C1 segment of cervical spinal cord (tissue), 14 donors: Measurements from ENCODE around the gene WWOX.

Source experiments
- DNase-seq, 14 donors: peaks; one replicate each; lab custom pipeline; 2025; lab: John Stamatoyannopoulos, UW

The WWOX gene

DNA sequence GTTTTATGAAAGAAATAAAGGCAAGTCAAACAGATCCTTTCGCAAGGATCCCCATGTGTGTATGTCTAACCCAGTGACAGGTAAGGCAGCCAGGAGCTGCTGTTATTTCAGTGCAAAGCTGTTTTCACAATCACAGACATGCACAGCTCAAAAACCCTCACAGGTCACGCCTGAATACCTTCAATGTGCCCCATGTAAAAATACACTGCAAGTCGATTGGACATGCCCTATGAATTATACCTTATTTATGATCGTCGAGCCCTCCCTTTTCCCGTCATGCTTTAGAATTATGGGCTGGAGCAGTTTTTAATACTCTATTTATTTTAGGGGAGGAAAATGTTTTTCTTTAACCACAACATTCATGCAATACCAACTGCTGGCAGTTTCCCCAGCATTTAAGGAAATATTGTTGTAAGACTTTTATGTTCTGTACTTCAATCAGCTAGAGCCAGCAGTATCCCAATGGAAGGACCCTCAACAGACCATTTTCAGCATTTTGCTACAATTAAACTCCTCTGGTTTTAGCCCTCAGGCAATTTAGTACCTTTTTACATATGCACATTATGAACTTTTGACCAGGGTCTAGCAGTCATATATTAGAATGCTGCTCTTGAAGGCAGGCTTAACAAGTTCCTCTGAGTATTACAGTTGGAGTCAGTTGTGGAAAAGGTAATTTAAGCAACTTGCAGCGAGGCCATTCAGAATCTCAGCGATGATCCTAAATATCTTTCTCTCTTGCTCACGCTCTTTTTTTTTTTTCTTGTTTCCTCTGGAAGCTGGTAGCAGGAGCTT, 362.2 kb downstream of the WWOX start:
- no peak for DNase-seq

DNA sequence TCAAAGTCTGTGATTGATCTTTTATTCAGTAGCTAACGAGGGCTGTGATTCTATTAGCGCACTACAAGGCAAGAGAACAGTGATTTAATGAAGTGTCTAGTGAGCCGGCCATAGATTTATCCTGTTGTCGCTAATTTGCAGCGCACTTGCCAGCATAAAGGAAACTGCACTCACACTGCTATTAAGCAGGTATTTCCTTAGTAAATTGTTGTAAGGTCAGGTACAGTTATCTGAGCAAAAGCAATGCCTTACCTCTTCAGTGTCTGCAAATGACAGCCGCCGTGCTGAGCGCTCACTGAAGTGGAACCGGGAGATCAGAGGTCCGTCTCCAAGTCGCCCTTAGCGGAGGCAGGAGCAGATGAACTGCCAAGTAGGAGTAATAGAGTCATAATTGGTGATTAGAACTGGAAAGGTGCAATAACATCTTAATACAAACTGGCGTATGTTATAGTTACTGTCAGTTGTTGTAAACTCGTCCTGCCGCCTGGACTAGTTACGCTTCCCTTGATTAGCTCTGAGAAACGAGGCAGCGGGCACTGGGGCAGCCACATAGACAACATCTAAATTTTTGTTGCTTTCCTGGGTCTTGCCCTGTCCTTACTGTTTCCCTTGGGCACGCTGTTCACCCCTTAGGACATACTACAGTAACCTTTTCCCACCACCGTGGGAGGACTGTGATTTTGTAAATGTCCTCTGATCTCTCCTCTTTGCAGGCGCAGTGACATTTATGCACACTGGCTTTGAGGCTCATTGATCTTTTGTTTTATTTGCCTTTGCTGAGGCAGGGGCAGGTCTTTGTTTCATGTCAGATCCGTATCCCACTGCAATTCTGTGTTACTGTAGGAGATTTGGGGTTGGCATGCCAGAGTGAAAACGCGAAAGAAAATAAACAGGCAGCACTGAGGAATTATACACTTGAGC, 363.1 kb downstream of the WWOX start:
- DNase-seq: no peak

DNA sequence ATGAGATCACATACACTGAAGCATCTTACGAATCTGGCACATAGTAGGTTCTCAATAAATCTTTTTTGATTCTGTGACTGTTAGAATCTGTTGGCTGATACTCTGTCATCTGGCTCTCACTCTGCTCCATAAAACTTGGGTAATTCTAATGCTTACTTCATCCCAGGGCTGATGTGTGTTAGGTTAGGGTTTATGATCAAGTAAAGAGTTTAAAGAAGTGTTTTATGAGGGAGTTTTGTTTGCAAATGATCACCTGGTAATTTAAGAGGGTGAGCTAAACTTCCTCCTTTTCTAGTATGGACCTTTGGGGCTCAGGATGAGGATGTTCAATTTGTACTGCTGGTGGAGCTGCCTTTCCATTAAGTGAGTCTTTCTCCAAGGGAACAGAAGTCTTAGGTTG, 364.1 kb downstream of the WWOX start:
- no peak for DNase-seq

DNA sequence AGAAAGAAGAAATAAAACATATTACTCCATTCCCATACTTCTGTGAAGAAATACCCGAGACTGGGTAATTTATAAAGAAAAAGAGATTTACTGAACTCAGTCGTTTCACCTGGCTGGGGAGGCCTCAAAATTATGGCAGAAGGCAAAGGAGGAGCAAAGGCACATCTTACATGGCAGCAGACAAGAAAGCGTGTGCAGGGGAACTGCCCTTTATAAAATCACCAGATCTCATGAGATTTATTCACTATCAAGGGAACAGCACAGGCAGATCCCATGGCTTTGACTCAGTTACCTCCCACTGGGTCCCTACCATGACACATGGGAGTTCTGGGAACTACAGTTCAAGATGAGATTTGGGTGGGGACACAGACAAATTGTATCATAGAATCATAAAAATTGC, 365.4 kb downstream of the WWOX start:
- DNase-seq: no peak

DNA sequence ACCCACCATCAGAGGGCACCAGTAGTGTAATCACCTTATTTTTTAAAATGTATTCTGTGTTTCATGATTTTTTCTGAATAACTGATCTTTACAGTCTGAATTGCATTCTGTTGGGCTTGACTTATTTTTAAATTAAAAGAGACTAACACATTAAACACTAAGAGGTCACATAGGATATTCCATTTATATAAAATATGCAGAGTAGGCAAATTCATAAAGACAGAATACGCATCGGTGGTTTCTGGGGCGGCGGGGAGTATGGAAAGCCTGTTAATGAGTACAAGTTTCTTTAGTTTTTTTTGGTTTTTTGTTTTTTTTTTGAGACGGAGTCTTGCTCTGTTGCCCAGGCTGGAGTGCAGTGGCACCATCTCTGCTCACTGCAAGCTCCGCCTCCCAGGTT, 366.3 kb downstream of the WWOX start:
- DNase-seq: no peak

DNA sequence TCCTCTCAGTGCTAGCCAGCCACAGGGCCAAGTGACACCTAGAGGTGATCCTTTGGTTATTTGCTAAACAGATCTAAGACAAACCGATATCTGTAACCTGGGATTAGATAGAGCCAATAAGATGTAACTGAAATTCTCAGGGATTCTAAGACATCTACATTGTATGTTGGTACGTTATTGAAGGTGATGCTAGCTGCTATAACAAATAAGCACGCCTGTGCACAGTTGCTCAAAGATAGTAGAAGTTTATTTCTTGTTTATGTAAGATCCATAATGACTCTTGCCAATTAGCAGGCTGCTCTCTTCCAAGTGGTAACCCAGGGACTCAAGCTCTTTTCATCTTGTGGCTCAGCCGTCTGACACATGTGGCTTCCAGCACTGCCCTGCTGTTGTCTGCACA, 370.3 kb downstream of the WWOX start:
- no peak for DNase-seq

DNA sequence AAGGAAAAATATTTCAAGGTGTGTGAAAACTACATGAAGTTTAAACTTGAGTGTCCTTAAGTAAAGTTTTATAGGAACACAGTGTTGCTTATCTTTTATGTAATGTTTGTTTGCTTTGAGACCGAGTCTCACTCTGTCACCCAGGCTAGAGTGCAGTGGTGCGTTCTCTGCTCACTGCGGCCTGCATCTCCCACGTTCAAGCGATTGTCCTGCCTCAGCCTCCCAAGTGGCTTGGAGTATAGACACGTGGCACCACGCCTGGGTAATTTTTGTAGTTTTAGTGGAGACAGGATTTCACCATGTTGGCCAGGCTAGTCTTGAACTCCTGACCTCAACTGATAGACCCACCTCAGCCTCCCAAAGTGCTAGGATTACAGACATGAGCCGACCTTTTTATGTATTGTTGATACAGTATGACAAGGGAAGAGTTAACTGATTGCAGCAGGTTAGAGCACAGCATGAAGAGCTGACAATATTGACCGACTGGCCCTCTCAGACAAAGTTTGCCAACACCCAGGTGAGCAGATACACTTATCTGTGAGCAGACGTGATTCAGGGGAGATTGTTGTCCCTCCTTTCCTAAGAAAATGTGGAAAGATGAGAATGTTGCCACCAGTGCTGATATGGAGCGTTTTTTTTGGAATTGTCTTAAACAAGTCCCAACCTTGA, 373.7 kb downstream of the WWOX start:
- DNase-seq: no peak

DNA sequence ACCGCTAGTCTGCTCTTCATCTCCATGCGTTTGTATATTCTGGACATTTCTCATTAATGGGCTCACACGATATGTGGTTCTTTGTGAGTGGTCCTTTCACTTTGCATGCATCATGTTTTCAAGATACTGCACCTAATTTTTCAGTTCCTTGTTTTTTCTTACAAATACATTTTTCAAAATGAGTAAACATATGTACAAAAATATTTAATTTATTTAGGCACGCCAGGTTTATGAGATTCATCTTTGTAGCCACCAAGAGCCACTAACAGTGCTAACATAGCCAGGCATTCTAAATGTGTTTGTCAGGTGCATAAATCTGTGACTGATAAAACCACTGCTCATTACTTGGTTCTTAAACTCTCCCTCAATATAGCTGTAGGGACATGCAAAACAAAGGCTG, 375.3 kb downstream of the WWOX start:
- DNase-seq: no peak

DNA sequence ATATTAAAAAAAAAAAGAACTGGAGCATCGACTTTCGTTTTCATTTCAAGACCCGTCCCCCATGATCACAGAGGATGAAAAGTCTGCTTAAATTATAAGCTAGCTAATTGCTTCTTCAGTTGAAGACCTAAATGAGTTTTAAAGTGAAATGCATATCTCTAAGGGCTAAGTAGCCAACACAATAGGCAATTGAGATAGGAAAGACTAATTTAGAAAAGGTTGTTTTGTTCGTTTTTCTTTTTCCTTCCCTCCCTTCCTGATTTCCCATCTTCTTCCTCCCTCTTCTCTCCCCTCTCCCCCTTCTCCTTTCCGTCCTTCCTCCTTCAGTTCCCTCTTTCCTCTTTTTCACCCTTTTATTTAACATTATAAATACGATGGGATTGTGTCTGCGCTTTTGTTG, 377.2 kb downstream of the WWOX start:
- DNase-seq: no peak

DNA sequence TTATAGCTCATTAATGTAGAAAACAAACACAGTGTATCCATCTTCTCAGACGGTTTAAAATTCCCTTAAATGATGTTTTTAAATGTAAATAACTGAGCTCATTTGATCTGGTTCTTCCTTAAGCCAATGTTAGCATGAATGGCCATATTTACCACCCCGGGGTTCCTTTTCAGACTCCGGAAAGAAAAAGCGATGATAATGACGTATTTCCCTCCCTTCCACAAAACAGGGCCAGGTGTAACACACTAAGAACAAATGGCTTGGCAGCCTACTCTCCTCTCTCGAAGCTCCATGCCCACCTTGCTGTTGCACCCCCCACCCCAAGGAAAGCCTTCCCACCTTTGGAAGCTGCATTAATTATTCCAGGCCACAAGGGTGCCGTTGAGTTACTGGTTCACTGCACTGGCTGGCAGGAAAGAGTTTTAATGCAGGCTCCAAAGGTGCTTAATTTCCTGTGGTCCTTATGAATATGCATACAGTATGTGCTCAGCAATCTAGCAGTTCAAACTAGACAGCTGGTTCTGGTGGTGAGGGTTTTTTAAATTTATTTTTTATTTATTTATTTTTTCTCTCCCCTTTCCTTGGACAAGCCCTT, 378.9 kb downstream of the WWOX start:
- DNase-seq: no peak

DNA sequence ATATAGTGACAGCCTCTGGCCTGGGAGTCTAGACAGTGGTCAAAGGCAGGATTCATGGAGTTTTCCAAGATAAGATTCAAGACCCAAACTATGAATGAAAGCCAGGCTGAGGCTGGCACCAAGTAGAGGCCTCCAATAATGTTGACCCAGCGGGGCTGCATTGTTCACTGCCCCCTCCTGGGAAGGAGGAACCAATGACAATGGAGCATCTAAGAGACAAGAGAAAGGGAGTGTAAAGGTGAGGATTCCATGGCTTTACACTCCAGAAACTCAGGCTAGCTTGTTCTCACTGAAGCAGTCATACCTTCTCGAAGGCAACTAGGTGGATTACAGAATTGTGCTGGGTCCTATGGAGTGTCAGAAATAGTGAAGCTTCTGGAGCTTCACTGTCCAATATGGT, 380.3 kb downstream of the WWOX start:
- DNase-seq: no peak

DNA sequence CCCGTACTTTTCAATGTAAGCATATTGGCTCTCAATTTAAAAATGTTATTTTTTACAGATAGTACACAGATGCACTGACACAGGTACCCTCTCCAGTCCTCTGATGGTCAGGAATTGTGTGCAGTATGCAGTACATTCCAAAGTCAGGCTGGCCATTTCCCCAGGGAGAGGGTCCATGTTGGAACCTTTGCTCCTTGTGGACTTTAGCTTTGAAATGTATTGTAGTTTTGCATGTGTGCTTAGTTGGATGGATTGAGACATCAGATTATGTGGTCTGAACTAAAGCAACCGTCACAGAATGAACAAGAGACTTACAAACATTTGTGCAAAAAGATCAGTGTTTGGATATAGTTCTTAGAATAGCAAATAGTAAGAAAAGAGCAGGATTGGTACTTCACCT, 381.1 kb downstream of the WWOX start:
- DNase-seq: no peak

DNA sequence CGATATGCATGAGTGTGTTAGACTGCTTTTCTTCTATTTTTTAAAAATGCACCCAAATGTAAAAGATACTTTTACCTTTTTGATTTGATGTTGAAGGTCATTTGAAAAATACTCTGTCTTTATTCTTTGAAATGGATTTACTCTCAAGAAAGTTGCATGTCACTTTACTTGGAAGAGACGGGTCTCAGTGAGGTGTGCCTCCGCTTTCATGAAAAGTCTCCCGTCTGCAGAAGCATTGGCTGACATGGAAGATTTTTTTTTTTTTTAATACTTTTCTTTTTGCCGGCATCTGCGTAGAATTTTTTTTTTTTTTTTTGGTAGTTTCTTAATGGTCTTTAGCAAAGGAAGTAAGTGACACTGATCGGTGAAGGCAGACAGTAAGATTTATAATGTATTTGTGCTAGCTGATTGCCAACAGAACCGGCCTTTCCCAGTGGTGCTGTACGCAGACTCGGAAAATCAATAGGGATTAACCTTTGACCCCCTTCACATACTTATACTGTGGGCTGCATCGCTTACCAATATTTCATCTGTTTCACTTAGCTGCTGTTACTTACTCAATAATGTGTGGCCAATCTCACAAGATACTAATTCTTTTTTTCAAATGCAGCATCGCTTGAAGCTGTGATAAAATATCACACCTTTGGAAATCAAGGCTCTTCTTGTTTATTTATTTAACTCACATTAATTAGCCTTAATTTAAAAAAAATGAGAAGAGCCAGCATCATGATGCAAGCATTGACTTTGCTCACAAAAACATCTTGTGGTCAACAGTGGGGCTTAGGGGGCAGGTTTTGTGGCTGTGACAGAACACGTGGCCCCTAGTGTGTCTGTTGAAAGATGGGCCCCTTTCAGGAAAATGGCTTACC, 383.9 kb downstream of the WWOX start:
- DNase-seq: no peak

DNA sequence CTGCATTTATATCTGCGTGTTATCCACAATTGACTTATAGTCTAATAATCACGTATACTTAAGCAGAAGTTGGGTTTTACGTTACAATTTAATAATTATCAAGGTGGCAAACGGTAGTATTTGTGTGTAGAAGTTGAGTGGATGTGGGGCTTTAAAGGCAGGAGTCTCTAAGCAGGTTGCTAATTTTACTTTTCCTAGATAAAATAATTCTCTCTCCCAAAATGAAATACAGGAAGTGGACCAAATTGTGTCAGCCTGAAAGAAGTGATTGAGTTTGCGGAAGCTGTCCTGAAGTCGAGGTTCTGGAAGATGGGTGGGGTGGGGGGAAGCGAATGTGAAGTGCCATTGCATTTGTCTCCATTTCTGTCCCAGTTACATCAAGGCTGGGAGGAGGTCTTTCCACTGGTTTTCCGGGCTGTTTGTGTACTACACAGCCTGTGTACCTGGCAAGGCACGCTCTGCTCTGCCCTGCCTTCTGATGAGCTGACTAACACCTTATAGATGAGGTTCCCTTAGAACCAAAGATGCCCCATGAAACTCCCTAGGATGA, 385.1 kb downstream of the WWOX start:
- no peak for DNase-seq

DNA sequence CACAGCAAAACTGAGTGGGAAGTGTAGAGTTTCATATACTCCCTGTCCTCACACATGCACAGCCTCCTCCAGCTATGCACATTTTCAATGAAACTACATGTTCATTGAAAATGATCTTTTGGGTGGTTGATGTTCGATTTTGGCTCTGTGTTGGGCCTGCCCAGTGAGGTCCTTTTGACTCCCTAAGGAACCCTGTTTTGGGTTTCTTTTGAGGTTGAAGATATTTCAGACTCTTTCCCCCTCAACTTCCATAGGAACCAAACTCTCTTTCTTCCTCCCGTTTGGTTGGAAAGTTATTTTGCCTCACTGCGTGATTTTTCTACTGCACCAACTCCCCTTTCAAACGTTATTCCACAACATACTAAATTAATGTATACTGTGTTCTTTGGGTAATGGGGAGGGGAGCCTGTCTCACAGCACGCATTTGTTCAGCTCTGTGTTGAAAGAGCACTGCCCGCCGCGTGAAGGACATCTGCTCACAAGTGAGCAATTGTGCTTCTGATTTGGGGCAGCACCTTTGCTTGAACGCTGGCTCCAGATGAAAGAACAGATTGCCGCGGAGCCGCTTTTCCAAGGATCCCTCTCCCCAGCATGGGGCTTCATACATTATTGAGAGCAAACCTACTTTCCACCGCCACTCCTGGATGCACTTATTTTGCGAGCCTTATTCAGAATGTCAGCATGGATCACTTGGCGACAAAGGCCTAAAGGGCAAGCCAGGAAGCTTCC, 385.9 kb downstream of the WWOX start:
- peak in 1 of 14 donors; percentile 12 for DNase-seq

DNA sequence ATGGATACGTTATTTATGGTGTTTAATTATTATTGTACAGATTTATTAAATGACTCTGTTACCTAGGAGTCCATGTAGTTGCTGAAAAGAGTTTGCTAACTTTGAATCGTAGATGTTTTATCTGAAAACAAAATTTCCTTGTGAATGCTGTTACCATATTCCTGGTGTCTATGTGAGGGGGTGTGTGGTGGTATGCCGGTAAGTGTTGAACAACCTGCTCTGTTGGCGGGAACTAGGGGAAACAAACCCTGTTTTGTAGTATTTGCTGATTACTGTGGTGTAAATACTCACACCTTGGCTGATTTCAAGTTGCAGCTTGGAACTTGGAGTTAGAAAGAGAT, 386.4 kb downstream of the WWOX start:
- no peak for DNase-seq

DNA sequence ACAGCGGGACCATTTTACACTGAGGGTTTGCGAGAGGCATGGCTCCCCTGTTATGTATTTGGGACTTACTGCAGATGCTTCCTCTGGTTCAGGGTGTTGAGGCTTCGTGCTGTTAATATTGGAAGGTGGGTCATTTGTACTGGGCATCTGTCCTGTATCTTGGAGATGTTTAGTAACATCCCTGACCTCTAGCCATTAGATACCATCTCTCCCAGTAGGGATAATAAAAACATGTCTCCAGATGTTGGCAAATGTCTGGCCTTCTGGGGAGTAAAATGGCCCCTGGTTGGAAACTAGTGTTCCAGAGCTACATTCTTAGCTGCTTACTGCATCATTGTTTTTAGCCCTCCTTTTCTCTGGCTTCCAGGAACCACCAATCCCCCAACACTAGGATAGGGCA, 388.0 kb downstream of the WWOX start:
- no peak for DNase-seq

DNA sequence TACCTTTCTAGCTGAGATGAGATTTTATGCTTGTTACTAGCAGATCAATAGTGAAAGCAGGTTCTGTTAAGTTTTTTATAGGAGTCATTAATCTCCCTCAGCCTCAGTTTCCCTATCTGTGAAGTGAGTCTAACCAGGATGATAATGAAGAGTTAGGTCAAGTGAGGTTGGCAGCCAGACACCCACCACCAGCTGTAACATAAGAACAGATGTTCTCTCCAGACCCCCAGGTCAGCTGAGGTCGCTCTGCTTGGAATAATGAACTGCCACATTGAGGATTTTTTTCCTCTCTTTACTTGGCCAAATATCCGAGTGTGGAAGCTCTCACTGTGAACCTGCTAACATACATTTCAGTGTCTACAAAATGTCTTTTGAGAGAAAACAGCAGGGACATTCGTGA, 389.6 kb downstream of the WWOX start:
- DNase-seq: no peak

DNA sequence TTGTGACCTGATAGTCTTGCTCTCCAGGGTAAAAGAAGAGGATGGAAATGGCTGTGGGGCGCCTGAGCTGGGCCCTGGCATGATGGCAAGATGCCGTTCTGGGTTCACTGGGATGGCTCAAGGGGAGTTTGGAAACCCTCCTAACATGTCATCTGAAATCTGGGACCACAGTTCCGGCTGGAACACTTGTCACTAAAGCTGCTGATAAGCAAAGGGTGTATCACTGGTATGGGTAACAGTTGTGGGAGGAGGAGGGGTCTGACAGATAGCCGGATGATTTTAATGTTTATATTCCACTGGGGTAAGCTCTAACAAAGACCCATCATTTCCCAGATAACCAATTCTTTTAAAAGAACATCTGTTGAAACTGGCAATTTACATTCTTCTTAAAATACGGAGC, 390.2 kb downstream of the WWOX start:
- no peak for DNase-seq

DNA sequence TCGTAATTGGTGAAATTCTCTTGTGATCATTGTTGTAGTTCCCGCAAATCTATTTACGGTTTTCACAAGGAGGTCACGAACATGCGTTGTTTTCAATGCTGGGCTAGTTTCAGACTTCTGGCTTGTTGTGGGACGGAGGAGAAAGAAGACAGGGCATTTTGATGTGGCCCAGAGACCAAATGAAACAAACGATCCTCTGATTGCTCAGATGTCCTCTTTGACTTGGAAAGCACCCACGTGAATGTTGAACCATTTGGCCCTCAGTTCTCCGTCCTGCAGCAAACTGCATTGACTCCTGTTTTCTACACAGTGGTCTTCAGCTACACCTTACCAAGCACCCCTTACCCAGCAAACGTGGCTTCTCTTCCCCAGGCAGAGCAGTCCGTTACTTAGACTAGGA, 391.0 kb downstream of the WWOX start:
- DNase-seq: peak in 2 of 14 donors; percentile 2 to 25
